LoVo (cell line): Measurements from ENCODE around the gene DNAJB5.
A peak's percentile ranks its signal among the peaks of the same experiment; 100 is the strongest.

Experiments
- DNase-seq: peaks from one replicate; pipeline ENCODE4 v3.0.0-alpha.2; 2016; ENCODE audit warnings: low spot score

The DNAJB5 gene

DNA sequence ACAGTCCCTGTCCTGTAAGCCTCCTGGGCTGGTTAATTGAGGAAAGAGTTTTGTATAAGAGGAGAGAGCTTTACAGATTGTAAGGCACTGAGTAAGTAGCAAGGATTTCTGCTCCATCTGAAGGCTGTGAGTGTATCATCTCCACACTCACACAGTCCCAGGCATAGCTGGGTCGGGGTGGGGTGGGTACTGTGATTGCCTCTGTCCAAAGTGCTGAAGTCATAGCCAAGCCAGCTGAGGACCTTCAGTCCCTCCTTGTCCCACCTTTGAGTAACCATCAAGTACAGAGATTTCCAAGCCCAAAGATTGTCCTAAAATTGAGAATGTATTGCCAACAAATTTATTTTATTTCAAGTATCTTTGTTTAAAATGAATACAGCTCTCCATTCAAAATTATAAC lies 5.5 kb upstream of the DNAJB5 start:
- peak; percentile 23 for DNase-seq

DNA sequence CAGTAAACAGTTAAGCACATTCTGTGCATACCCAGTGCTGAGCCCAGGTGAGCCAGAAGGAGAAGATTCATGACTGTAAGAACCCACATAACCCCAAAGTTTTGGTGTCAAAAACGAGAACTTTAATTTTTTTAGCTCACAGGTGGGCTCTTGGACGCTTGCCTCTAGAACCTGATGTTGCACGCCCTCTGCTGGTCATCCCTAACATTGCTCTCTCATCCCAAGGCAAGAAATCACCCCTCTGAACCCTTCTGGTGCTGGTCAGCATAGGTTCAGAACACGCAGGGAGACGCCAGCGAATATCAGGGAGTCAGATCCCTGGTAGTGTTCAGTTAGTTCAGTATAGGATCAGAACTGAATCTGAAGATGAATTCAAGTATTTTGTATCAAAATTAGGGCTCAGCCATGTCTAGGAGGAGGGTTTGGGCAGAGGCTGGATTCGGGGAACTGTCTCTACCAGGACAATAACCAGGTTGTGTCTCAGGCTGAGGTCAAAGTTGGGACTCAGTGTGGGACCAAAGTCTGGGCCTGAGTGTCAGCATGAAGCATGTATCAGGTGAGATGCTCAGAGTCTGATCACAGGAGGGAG lies 4.1 kb upstream of the DNAJB5 start:
- peak; percentile 61 for DNase-seq

DNA sequence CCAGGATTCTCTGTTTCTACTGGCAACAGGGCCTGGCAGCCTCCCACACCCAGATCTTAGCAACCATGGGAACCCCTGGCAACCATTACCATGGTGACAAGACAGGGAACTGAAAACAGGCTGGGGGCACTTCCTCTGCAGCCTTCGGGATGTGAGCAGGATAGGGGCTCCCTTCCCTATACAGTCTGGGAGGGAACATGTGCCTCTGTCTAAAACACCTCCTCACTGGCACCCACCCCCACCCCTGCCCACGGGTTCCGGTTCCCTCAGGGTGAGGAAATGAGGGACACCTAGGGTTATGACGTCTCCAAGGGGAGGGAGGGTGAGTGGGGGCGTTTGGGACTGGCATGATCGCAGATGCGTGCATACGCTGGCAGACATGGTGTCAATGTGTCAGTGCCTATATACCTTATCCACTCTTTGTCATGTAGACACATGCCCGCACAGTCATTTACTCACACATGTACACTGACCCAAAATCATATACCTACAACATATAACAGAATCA lies 3.0 kb upstream of the DNAJB5 start:
- DNase-seq = no peak

DNA sequence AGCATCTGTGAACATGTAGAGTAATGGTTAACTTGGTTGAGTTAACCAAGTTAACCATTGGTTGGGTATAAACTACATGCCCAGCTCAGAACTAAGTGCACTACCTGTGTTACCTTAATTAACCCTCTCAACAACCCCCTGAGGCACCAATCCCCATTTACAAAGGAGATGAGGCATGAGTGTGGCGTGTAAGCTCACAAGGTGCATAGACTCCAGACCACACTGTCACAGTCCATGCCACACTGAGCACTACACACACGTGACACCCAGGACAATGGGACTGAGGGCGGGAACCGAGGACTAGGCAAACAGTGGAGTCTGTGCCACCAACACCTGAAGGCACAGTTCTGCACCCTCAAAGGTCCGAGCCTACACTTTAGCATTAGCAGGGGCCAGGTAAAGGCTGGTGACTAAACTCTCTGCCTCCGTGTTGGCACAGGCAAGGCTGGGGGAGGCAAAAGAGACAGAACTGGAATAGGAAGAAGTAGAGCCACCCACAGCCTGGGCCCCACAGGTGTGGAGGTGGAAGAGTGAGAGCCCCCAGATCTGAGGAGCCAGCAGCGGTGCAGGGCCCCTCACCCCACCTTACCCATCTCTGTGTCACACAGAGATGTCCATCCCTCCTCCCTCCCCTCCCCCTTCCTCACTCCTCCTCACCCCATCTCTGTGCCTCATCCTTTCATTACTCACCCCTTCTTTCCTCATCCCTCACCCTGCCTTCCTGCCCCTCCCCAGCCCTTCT lies 2.2 kb upstream of the DNAJB5 start:
- DNase-seq = no peak

DNA sequence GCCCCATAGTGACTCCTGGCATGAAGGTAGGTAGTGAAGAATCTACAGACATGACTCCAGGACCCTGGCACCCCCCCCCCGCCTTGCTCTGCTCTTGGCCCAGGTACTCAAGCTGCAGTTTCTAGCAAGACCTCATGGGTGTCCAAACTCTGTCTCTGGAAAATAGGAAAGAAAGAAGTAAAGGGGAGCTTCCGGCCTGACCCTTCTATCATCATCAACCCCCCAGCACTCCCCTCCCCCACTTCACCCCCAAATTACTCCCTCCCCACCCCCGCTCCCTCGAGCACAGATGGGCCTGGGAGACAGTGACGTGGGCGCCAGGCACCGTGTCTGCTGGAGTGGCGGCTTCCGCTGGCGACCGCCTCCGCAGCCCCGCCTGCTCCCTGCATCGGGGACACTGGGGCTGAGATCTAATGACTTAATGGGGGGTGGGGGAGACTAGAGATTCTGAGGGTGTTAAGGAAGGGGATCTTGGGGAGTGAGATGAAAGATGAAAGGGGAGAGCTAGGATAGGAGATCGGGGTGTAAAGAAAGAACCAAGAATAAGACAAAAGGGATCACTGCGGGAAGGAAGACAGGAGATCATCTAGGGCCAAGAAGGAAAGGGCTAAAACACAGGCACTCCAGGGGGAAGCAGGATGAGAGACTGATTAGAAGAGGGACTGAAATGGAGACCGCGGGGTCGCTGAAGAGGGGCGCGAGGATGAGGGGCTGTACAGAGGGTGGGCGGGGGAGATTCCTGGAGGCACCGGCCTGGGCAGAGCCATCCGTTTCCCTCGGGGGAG lies 1.1 kb upstream of the DNAJB5 start:
- DNase-seq = no peak

DNA sequence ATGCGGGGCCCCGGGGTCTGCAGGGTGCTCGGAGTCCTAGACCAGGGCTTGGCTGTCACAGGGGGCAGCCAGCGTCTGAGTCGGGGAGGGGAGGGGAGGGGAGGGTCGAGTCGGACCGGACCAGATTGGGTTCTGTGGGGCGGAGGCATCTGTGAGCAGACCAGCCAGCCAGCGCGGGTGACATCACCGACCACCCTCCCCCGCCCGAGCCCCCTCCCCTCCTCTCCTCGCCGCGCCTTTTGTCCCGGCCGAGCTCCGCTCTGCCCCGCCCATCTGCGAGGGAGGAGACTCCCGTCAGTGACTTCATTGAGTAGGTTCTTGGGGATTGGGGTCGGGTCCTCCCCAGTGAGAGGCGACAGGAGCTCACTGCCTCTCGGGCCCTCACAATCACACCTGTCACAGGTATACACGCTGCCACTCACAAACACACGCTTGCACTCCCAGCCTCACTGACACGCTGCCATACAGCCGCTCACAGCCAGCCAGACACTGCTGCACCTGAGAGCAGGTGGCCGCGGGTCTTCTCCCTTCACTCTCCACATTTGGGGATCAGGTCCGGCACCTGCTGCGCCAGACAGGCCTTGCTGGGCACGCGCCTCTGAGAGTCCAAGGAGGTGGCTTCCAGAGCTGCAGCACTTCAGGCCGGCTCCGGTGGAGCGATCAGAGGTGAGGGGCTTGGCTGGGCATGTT lies 546 bp downstream of the DNAJB5 start:
- no peak for DNase-seq

DNA sequence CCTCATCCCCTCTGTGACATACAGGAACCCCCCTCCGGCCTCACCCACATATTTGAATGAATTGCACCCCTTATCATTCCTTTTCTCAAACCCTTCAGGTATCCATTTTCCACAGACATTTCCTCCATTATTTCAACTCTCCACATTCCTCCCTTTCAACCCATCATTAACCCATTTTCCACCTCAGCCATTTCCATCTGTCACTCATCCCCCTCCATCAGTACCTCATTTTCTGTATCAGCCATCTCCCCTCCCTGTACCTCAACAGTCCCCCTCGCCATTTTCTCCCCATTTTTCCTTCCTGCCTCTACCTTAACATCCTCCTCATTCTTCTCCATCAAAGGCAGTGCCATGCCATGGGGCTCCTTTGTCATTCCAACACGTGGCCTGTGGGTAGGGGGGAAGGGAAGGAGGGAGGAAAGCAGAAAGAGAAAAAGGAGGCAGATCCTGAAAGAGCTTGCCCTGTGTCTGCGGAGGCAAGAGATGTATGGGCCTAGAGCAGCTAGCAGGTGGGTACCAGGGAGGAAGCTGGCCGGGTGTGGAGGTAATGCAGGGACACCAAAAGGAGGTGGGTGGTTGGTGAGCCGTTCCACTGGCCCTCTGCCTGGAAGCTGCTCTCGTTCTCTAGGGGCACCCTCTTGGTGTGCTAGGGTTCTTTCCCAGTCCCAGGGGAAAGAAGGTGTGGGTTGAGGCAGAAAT lies 1.5 kb downstream of the DNAJB5 start:
- no peak for DNase-seq

DNA sequence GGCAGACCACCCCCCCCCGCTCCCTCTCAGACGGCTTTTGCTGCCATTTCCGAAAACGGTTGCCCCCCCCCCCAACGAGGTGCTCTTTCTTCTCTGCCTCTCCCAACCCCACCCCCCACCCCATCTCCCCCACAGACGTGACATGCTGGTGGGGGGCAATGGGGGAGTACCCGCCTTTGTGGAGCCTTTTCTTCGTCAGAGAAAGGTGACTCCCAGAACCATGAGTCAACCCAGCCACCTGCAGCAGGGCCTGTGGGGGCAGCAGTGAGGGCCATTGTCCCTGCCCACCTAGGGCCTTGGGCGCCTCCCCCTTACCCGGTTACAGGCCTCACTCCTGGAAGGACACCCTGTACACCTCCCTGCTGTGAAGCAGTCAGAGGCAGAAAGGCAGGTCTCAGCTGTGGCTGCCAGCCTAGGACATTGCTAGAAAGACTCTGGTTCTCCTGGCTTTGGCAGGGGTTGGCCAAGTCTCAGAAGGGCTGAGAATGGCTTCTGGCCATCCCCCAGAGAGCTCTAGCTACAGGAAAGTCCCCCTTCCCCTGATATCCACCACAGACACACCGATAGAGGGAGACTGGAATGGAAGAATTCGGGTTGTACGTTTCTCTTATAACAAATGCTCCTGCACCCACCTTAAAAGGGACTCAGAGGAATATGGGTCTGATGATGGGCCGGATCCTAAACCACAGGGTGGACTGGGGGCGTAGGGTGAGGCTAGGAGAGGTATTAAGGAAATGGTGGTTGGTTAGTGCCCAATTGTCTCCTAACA lies 2.2 kb downstream of the DNAJB5 start:
- no peak for DNase-seq

DNA sequence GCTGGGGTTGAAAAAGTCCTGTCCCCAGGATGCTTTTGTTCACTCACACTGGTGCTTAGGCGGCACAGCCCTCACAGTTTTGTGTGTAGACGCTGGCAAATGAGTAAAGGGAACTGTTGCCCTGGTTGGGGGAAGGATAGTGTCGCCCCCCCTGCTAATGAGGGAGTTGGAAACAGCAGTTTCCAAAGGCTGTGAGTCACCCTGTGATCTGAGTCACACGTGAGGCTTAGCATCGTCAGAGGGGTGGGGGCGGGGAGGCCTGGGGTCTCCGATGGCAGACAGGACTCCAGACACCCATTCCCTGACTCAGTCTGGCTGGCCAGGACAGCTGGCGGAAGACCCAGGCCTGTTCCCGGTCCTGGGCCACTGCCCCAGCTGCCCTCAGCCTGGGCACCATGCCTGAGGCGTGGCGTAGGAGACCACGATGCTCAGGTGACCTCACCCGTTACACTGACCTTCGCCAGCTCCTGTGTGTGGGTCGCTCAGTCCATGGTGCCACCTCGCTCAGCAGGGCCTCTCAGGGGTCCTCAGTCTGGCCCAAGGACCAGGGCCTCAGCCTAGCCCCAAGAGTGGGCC lies 2.9 kb downstream of the DNAJB5 start:
- DNase-seq = peak; percentile 9

DNA sequence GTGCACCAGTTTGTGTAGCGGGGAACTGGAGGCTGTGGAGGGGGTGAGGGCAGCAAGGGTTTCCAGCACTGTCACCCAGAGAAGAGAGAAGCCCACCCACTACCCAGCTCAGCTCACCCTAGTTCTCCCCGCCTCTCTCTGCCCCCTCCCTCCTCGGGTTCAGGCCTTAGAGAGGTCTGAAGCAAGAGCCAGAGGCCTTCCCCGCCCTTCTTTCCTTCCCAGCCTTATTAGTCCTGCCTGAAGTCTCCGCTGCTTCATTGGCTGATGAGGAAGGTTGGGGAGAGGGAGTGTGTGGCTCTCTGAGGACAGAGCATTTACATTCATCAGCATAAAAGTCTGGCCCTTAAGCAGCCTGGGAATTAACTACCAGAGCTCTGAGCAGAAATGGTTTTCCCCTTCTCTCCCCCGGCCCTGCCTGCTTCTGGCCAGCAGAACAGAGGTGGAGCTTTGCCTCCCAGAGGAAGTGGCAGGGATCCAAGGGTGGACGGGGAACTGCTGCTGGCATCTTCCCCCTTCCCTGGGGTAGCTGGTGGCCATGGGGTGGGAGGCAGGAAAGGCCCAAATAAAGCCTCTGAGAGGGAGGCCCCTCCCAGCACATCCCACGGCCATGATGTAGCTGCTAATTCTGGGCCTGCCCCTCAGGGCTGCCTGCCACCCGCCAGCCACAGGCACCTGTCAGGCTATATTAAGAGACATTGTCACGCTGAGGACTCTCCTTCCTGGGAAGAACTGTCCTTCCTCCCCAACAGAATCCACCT lies 4.1 kb downstream of the DNAJB5 start:
- no peak for DNase-seq

DNA sequence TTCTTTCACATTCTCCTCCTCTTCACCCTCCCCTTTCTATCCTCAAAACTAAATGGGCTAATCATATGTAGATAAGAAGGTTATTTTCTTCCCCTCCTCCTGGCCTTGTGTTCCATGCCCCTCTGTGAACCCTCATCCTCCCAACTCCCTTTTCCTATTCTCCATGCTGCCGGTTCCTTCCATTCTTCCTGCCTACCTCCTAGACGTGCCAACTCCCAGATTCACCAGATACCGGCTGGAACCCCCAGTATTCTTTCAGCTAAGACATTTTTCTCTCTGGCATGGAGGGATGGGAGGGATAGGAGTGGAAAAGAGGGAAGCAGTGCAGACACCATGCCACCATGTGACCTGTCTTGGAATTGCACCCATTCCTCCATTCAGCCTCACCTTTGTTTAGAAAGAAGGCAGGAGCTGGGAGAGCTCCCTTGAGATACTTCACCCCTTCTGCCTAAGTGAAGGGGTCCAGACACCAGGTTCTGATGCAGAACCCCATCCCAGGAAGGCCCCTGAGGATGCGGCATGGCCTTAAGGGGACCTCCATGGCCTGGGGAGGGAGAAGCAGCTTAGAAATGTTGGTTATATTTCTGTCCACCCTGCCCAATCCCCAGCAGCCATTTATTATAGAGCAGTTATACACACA lies 4.8 kb downstream of the DNAJB5 start:
- DNase-seq = peak; percentile 32

DNA sequence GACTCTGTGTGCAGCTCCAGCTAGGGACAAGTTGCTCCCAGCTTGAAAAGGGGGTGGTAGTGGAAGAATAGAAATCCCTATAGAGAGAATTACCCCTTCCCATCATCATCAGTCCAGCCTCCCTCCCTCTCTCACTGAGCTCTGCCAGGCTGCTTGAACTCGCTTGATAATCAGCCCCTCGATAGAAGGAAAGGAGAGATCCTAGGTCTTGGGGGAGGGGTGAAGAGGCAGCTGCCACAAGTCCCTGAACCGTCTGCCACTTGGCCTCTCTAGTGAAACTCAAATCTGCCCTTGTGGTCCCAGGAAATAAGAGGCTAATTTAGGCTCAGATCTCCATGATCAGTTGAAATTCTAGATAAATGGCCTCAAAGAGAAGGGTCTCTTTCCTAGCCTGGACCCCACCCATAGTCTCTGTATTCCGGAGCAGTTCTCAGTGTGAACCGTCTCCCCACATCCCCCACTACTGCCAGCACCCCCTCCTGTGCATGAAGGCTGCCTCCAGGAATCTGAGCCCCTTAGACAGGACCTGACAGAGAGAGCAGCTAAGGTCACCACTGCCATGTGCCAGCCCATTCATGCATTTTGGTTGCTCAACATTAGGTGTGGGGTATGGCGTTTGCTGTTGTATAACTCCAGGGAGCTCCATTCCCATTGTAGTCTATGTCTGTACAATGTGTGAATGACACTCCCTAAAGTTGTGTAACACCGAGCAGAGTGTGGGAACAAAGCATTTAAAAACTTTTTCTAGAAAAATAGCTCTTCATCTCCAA lies 5.5 kb downstream of the DNAJB5 start:
- no peak for DNase-seq

DNA sequence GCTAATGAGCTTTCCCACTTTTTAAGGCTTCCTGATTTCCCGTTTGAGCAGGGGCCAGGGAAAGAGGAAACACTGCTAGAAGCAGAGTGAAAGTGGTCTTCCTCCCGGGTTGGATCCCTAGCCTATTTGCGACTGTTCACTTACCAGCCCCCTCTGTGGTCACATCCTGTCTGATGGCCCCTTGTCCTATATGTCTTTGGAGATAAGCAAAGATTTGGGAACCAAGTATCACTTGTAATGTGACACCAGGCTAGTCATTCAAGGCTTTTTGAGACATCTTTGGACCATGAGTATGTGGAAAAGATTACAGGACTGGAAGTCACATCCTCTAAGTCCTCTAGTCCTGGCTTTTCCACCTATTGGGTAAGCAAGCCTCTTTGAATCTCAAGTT lies 6.1 kb downstream of the DNAJB5 start:
- no peak for DNase-seq

DNA sequence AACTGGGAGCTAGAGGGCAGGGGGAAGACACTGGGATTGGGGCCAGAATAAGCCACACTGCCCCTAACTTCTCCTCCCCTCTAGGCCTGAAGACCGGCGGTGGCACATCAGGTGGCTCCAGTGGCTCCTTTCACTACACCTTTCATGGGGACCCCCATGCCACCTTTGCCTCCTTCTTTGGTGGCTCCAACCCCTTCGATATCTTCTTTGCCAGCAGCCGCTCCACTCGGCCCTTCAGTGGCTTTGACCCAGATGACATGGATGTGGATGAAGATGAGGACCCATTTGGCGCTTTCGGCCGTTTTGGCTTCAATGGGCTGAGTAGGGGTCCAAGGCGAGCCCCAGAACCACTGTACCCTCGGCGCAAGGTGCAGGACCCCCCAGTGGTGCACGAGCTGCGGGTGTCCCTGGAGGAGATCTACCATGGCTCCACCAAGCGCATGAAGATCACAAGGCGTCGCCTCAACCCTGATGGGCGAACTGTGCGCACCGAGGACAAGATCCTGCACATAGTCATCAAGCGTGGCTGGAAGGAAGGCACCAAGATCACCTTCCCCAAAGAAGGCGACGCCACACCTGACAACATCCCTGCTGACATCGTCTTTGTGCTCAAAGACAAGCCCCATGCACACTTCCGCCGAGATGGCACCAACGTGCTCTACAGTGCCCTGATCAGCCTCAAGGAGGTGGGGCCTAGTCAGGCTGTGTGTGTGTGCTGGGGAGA lies 6.8 kb downstream of the DNAJB5 start:
- no peak for DNase-seq

DNA sequence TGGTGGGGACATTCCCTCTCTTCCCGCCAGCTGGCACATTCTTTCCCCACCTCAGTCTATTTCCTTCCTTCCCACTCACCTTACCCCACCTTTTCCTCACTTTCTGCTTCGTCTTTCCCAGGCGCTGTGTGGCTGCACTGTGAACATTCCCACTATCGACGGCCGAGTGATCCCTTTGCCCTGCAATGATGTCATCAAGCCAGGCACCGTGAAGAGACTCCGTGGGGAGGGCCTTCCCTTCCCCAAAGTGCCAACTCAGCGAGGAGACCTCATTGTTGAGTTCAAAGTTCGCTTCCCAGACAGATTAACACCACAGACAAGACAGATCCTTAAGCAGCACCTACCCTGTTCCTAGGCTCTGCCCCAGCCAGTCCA lies 7.3 kb downstream of the DNAJB5 start:
- no peak for DNase-seq

DNA sequence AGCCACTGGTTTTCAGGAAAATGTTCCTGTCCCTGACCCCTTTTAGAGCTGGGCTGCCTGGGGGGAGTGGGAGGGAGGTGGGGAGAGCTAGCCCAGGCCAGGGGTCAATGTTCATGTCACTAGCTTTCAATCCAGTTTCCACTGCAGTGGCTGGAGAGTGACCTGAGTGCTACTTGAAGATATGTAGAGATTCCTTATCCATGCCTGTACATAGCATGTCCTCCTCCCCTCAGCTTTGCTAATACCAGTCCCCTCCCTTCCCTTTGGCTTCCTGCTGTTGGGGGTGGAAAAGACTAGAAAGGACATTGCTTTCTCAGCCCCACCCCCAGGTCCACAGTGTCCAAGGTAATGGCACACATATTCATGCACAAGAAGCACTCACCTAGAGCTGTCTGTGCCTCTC lies 7.8 kb downstream of the DNAJB5 start:
- DNase-seq = no peak

DNA sequence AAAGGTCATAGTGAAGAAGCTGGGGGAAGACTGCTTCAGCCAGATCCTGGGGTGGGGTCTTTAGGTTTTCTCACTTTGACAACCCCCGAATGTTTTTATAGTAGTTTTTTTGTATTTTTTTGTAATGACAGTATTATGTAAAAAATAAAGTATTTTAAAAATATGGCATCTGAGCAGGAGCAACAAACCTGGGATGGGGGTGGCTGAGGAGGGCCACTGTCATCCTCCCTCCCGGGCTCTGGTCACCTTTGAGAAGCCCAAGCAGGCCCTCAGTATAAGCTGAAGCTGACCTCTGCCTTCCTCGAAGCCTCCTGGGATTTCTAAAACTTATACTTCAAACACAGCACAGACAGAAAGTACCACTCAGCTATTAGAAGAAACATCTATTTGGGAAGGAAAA lies 8.7 kb downstream of the DNAJB5 start:
- DNase-seq = no peak

DNA sequence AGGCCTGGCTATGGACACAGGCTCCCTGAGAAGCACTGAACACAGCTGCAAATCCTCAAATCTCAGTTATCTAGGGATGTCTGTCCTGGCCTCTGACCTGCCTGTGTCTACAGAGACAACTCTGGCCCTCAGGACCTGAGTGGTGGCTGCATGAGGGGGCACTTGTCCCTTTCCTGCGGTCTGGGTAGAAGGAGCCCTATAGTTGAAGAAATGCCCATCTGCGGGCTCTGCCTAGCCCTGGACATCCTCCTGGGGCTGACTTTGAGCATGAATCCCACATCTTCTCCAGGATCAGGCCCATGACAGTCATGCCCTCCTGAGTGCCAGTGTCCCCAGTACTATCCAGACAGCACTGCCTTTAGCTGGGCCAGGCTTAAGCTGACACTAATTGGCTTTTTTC lies 10.0 kb downstream of the DNAJB5 start:
- DNase-seq = no peak
